Endothelial cell of umbilical vein (primary cell): Measurements from ENCODE around the gene EMID1.

Source experiments
- CTCF ChIP-seq, 2 donors: IDR thresholded peaks; 1 replicate in 1 of 2; 2 replicates in 1 of 2; pipeline ENCODE4 v1.5.1; 2011; ENCODE audit warnings: low read length in 2 of 2, mild to moderate bottlenecking in 2 of 2, moderate library complexity in 2 of 2, control low read depth in 1 of 2, inconsistent platforms in 1 of 2, low read depth in 1 of 2; ENCODE audit not compliant: insufficient read depth in 1 of 2; ENCODE audit errors: extremely low read depth in 1 of 2
- EZH2 ChIP-seq: IDR thresholded peaks from 2 replicates; pipeline ENCODE4 v1.6.1; 2012; ENCODE audit warnings: borderline replicate concordance, low read depth, mild to moderate bottlenecking, moderate library complexity, low read length, inconsistent platforms; ENCODE audit not compliant: severe bottlenecking

- TF ChIP-seq EZH2 (no peak), CTCF (IDR thresholded peaks at IDR 0.05; ENCODE audit: extremely low read depth in 1 of 2, insufficient read depth in 1 of 2, low read depth in 1 of 2, low read length in 2 of 2) (no peak)
Measured at GRCh38 chr22:29260031-29260560, 54.4 kb downstream of the EMID1 start.
